ENCODE measurements around the gene CD19.

Gene CD19

DNA sequence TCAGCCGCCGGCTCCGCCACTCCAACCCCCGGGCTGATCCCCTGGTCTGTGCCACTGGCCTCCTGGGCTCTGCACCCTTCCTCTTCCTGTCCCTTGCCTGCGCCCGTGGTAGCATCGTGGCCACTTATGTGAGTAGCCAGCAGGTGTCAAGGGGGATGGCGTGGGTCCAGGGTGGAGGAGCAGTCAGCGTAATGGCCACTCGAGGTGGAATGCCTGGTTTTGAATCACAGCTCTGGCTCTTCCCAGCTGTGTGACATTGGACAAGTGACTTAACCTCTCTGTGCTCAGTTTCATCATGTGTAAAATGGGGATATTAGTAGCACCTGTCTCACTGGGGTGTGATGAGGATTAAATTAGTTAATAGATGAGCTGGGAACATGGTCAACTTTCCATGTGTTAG is 50.6 kb downstream of the CD19 start:
- TF ChIP-seq, protein P1, sequence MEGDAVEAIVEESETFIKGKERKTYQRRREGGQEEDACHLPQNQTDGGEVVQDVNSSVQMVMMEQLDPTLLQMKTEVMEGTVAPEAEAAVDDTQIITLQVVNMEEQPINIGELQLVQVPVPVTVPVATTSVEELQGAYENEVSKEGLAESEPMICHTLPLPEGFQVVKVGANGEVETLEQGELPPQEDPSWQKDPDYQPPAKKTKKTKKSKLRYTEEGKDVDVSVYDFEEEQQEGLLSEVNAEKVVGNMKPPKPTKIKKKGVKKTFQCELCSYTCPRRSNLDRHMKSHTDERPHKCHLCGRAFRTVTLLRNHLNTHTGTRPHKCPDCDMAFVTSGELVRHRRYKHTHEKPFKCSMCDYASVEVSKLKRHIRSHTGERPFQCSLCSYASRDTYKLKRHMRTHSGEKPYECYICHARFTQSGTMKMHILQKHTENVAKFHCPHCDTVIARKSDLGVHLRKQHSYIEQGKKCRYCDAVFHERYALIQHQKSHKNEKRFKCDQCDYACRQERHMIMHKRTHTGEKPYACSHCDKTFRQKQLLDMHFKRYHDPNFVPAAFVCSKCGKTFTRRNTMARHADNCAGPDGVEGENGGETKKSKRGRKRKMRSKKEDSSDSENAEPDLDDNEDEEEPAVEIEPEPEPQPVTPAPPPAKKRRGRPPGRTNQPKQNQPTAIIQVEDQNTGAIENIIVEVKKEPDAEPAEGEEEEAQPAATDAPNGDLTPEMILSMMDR (IDR thresholded peaks at IDR 0.05): no peak

DNA sequence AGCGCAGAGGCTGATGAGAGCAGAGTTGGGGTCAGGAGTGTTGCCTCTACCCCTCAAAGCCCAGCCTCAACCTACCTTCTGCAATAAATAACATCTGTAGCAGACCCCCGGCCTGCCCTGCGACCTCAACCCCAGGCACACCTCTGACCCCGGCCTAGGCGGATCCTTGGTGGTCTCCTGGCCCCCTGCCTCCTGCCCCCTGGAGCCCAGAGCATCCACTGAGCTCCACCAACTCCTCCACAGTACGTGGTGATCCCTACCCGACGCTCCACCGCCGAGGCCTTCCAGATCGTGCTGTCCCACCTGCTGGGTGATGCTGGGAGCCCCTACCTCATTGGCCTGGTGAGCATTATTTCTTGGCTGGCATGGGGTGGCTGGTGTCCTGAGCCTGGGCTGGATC is 51.2 kb downstream of the CD19 start:
- TF ChIP-seq, protein P1 (IDR thresholded peaks at IDR 0.05): no peak

DNA sequence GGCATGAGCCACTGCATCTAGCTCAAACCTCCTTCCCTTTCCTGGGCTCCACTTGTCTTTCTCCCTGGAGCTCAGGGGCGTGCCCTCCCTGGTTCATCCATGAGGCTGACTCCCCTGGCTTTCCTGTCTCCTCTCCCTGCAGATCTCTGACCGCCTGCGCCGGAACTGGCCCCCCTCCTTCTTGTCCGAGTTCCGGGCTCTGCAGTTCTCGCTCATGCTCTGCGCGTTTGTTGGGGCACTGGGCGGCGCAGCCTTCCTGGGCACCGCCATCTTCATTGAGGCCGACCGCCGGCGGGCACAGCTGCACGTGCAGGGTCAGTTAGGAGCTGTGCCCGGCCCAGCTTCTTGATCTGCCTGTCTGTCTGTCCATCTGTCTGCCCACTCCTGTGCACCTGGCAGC is 51.9 kb downstream of the CD19 start:
- TF ChIP-seq, protein P1 (IDR thresholded peaks at IDR 0.05): no peak

DNA sequence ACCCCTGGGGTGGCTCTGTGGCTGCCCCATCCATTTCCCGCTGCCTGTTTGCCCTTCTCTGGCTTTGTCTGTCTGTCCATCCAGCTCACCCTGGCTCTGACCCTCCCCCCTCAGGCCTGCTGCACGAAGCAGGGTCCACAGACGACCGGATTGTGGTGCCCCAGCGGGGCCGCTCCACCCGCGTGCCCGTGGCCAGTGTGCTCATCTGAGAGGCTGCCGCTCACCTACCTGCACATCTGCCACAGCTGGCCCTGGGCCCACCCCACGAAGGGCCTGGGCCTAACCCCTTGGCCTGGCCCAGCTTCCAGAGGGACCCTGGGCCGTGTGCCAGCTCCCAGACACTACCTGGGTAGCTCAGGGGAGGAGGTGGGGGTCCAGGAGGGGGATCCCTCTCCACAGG is 52.3 kb downstream of the CD19 start:
- TF ChIP-seq, protein P1 (IDR thresholded peaks at IDR 0.05): no peak

DNA sequence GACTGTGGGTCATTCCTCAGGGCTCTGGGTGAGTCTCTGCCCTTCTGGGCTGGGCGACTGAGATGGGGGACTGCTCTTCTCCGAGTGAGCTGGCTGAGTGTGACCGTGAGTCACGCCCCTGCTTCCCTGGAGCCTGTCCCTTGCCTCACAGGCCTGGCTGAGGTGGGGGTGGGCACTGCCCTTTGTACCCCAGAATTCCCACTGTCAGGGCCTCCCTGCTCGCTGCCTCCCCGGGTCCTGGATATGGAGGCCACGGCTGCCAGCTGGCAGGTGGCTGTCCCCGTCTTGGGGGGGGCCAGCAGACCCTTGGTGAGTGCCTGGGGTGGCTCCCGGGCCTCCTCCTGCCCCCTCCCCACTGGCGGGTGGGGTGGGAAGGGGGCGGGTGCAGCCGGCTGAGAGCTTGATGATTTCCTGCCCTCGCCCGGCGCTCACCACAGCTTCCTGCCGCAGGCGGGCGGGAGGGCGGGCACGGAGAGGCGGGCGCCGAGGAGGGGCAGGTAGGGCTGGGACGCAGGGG is 52.9 kb downstream of the CD19 start, which contains the start of gene LAT:
Gene LAT (plus strand): TSS at position 434 of the 517 bp plus-strand sequence. CDS start 366 bp downstream, outside the sequence.
- TF ChIP-seq, protein P1 (IDR thresholded peaks at IDR 0.05): no peak

DNA sequence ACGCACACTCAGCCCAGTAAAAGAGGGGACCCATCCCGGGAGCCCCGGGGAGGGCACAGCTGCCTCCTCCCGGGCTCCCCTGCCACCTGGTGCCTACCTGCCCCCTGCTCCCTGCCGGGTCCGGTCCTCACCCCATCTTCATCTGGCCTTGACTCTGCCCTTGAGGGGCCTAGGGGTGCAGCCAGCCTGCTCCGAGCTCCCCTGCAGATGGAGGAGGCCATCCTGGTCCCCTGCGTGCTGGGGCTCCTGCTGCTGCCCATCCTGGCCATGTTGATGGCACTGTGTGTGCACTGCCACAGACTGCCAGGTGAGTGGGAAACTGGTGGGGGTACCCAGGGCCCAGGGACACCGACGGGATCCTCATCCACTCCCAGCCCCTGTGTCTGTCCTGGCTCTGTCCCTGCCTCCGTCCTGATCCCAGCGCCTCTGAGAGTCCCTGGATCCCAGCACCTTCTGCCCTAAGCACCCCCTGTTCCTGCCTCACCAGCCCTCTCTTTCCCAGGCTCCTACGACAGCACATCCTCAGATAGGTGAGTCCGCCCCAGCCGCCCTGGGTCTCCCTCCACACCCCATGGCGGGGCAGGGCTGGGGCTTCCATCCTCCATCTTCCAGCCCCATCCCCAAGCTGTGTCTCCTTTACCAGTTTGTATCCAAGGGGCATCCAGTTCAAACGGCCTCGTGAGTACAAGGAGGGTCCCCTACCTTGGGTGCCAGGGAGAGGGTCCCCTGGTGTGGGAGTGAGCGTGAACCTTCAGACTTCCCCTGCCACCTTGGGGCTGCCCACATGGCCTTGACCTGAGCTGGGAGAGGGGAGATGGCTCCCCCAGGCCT is 53.7 kb downstream of the CD19 start:
- TF ChIP-seq, protein P1 (IDR thresholded peaks at IDR 0.05): no peak

DNA sequence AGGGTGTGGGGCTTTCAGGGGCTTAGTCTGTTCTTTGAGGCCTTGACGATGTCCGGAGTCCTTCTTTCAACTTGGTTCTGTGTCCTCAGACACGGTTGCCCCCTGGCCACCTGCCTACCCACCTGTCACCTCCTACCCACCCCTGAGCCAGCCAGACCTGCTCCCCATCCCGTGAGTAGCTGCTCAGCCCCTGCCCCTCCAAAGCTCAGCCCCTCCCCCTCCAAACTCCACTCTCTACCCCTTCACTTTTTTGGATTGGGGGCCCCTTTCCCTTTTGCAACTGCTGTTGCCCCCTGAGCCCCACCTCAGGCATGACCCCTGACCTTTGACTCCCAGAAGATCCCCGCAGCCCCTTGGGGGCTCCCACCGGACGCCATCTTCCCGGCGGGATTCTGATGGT is 54.3 kb downstream of the CD19 start:
- TF ChIP-seq, protein P1 (IDR thresholded peaks at IDR 0.05): no peak

All from LNCAP (cell line).